IPS DF 6.9 (cell line): ENCODE data around the gene GOT1.

Source experiments
- DNase-seq: peaks from one replicate; pipeline ENCODE4 v3.0.0-alpha.2; 2013; ENCODE audit warnings: low read depth, low spot score
- H3K27ac ChIP-seq: one replicate; pipeline ENCODE4 v1.5.1; 2013; ENCODE audit warnings: low read length, control low read depth
- H3K27me3 ChIP-seq: 2 replicates; pipeline ENCODE4 v1.6.1; 2013; ENCODE audit warnings: mild to moderate bottlenecking, low read length; ENCODE audit not compliant: control insufficient read depth, insufficient read depth
- H3K36me3 ChIP-seq: 2 replicates; pipeline ENCODE4 v1.6.1; 2013; ENCODE audit warnings: low read length; ENCODE audit not compliant: control insufficient read depth, insufficient read depth
- H3K4me1 ChIP-seq: 2 replicates; pipeline ENCODE4 v1.6.1; 2013; ENCODE audit warnings: low read length; ENCODE audit not compliant: control insufficient read depth, insufficient read depth
- H3K4me3 ChIP-seq: 2 replicates; pipeline ENCODE4 v1.5.1; 2013; ENCODE audit warnings: mild to moderate bottlenecking, low read length
- H3K9me3 ChIP-seq: 2 replicates; pipeline ENCODE4 v1.6.1; 2013; ENCODE audit warnings: low read length, inconsistent platforms; ENCODE audit not compliant: control insufficient read depth, insufficient read depth
- WGBS: extraction: QIAGEN DNeasy Blood & Tissue Kit; methylation state at CpG from one replicate; pipeline ENCODE4 v1.1.7; 2013; ENCODE audit warnings: mixed read lengths, missing lambda C conversion rate; ENCODE audit not compliant: insufficient read length, insufficient coverage; 5-methylcytosine and 5-hydroxymethylcytosine counted together

Gene GOT1

GRCh38 chr10:99451981-99452380 is 21.6 kb upstream of the GOT1 start:
- Histone ChIP-seq H3K27ac (no peak overlapping the region), H3K36me3 (no peaks in the 10 kb centered on the region), H3K4me1 (peaks cover 2% of the 10 kb centered on the region; the same call in 1 of the 2 replicates), H3K27me3 (no peaks in the 10 kb centered on the region), H3K9me3 (no peaks in the 10 kb centered on the region), H3K4me3 (no peak overlapping the region)
- no peak for DNase-seq
- WGBS: no CpG with 5 or more reads among the region's 1 CpG

- no peaks in the 10 kb centered on the region for H3K27me3 ChIP-seq
- no peak overlapping the region for H3K27ac ChIP-seq
- H3K9me3 ChIP-seq: no peaks in the 10 kb centered on the region
- no peak overlapping the region for H3K4me3 ChIP-seq
- WGBS: no CpG with 5 or more reads among the region's 5 CpGs
- DNase-seq: no peak
- H3K36me3 ChIP-seq: no peaks in the 10 kb centered on the region
- peaks cover 2% of the 10 kb centered on the region; the same call in 1 of the 2 replicates for H3K4me1 ChIP-seq
These were observed 21.0 kb upstream of the GOT1 start for GRCh38 chr10:99451499-99451788.

- WGBS: no CpG with 5 or more reads among the region's 6 CpGs
These were observed 20.4 kb upstream of the GOT1 start for GRCh38 chr10:99450624-99451498.

GRCh38 chr10:99450156-99450555 is 19.7 kb upstream of the GOT1 start:
- no CpG with 5 or more reads among the region's 5 CpGs for WGBS
- H3K4me1 ChIP-seq: peaks cover 2% of the 10 kb centered on the region; the same call in 1 of the 2 replicates

More at GRCh38 chr10:99450624-99451498, 20.4 kb upstream of the GOT1 start:
- H3K9me3 ChIP-seq: no peaks in the 10 kb centered on the region
- no peak overlapping the region for H3K27ac ChIP-seq
- H3K4me3 ChIP-seq: no peak overlapping the region
- DNase-seq: no peak
- no peaks in the 10 kb centered on the region for H3K27me3 ChIP-seq
- no peaks in the 10 kb centered on the region for H3K36me3 ChIP-seq
- H3K4me1 ChIP-seq: peaks cover 2% of the 10 kb centered on the region; the same call in 1 of the 2 replicates

GRCh38 chr10:99449023-99449422 is 18.6 kb upstream of the GOT1 start:
- no peaks in the 10 kb centered on the region for H3K36me3 ChIP-seq
- no peak overlapping the region for H3K4me3 ChIP-seq
- peaks cover 2% of the 10 kb centered on the region; the same call in 1 of the 2 replicates for H3K4me1 ChIP-seq
- no CpG with 5 or more reads among the region's 3 CpGs for WGBS
- DNase-seq: no peak
- no peaks in the 10 kb centered on the region for H3K9me3 ChIP-seq
- H3K27ac ChIP-seq: no peak overlapping the region
- no peaks in the 10 kb centered on the region for H3K27me3 ChIP-seq

More at GRCh38 chr10:99450156-99450555, 19.7 kb upstream of the GOT1 start:
- Histone ChIP-seq H3K27ac (no peak overlapping the region), H3K27me3 (no peaks in the 10 kb centered on the region), H3K4me3 (no peak overlapping the region), H3K36me3 (no peaks in the 10 kb centered on the region), H3K9me3 (no peaks in the 10 kb centered on the region)
- DNase-seq: no peak

GRCh38 chr10:99444383-99445045 is 14.1 kb upstream of the GOT1 start:
- no peaks in the 10 kb centered on the region for H3K36me3 ChIP-seq
- WGBS: no CpG with 5 or more reads among the region's 16 CpGs

GRCh38 chr10:99443500-99443899 is 13.1 kb upstream of the GOT1 start:
- H3K36me3 ChIP-seq: no peaks in the 10 kb centered on the region
- no CpG with 5 or more reads among the region's 3 CpGs for WGBS
- H3K4me1 ChIP-seq: no peaks in the 10 kb centered on the region
- no peaks in the 10 kb centered on the region for H3K27me3 ChIP-seq
- H3K9me3 ChIP-seq: no peaks in the 10 kb centered on the region
- no peak overlapping the region for H3K4me3 ChIP-seq
- no peak overlapping the region for H3K27ac ChIP-seq
- DNase-seq: no peak

More at GRCh38 chr10:99444383-99445045, 14.1 kb upstream of the GOT1 start:
- Histone ChIP-seq H3K4me3 (no peak overlapping the region), H3K27ac (no peak overlapping the region), H3K27me3 (no peaks in the 10 kb centered on the region), H3K9me3 (no peaks in the 10 kb centered on the region), H3K4me1 (no peaks in the 10 kb centered on the region)
- no peak for DNase-seq

GRCh38 chr10:99442394-99442793 is 12.0 kb upstream of the GOT1 start:
- WGBS: no CpG with 5 or more reads among the region's 5 CpGs
- Histone ChIP-seq H3K36me3 (no peaks in the 10 kb centered on the region), H3K4me3 (no peak overlapping the region), H3K27ac (no peak overlapping the region), H3K4me1 (no peaks in the 10 kb centered on the region), H3K27me3 (no peaks in the 10 kb centered on the region), H3K9me3 (no peaks in the 10 kb centered on the region)
- no peak for DNase-seq

- no CpG with 5 or more reads among the region's 2 CpGs for WGBS
- no peaks in the 10 kb centered on the region for H3K36me3 ChIP-seq
- H3K27ac ChIP-seq: no peak overlapping the region
- no peak for DNase-seq
- no peak overlapping the region for H3K4me3 ChIP-seq
- no peaks in the 10 kb centered on the region for H3K4me1 ChIP-seq
- no peaks in the 10 kb centered on the region for H3K27me3 ChIP-seq
- H3K9me3 ChIP-seq: no peaks in the 10 kb centered on the region
These were observed 8.5 kb upstream of the GOT1 start for GRCh38 chr10:99438890-99439289.

GRCh38 chr10:99435986-99436638 is 5.7 kb upstream of the GOT1 start:
- no peaks in the 10 kb centered on the region for H3K9me3 ChIP-seq
- no peak overlapping the region for H3K4me3 ChIP-seq
- no CpG with 5 or more reads among the region's 5 CpGs for WGBS
- H3K27me3 ChIP-seq: no peaks in the 10 kb centered on the region
- H3K27ac ChIP-seq: no peak overlapping the region
- H3K36me3 ChIP-seq: no peaks in the 10 kb centered on the region
- no peak for DNase-seq
- H3K4me1 ChIP-seq: no peaks in the 10 kb centered on the region
